Activated CD8-positive, alpha-beta memory T cell treated with anti-CD3 and anti-CD28 coated beads, Interleukin-2, amount 50 U/mL, for 1 hour (primary cell): ENCODE results near the gene SKA1.

ENCODE experiments used
- DNase-seq: peaks from one replicate; pipeline ENCODE4 v3.0.0-alpha.2; 2020; ENCODE audit errors: extremely low read depth

The SKA1 gene, protein sequence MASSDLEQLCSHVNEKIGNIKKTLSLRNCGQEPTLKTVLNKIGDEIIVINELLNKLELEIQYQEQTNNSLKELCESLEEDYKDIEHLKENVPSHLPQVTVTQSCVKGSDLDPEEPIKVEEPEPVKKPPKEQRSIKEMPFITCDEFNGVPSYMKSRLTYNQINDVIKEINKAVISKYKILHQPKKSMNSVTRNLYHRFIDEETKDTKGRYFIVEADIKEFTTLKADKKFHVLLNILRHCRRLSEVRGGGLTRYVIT

GRCh38 chr18:50374753-50375391 lies at the start of gene SKA1:
Gene SKA1, plus strand, starts transcription at chr18:50375046. Its CDS starts 785 bp downstream, at chr18:50375831.
- peak; percentile 79 for DNase-seq

GRCh38 chr18:50327983-50328382 lies 46.9 kb upstream of the SKA1 start:
- DNase-seq = no peak

- no peak for DNase-seq
Measured at GRCh38 chr18:50330176-50330575, 44.7 kb upstream of the SKA1 start.

DNA sequence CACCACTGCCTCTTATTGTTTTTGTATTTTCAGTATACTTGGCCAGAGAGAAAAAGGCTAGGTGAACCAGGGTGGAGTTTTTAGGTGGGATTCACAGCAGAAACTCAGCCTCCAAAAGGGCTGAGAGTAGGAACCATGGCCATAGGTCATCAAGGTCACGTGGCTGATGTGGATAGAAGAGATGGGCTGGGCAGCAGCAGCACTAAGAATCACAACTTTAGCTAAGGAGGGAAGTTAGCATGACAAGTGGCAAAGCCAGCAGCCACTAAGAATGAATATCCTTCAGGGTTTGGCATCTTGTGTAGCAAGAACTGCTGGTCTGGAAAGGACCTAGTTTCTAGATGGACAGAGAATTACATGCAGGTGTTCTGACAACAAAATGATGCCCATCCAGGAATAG lies 43.2 kb upstream of the SKA1 start:
- DNase-seq = no peak

DNA sequence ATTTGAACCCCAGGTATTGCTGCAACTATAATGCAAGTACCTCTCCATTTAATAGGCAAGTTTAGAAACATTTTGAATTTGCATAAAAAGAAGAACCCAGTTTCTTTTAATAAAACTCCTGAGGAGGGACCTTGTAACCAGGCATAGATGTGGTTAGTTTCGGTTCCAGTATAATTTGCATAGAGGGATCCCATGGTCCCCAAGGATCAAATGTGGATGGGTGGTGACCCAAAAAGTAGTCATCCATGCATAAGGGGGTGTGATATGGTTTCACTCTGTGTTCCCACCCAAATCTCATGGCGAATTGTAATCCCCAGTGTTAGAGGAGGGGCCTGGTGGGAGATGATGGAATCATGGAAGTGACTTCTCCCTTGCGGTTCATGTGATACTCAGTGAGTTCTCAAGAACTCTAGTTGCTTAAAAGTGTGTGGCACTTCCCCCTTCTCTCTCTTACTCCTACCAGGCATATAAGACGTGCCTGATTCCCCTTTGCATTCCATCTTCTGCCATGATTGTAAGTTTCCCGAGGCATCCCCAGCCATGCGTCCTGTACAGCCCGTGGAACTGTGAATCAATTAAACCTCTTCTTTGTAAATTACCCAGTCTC lies 40.2 kb upstream of the SKA1 start:
- no peak for DNase-seq

DNA sequence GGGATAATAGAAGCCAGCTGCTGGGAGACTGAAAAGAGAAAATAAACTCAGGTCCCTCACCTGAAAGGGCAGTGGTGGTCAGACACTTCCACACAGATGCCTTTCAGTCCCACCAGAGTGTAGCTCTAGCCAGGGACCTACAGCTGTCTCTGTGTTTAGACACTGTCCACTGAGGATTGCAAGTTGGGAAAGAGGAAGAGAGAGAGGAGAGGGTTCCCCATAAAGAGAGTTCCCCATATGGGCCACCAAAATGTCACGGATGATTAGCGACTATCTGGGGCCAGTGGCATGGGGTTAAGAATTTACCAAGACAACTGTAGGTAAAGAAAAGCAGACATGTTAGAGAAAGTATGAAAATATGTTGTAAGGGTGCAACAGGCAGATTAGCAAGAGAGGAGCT lies 36.7 kb upstream of the SKA1 start:
- no peak for DNase-seq

DNA sequence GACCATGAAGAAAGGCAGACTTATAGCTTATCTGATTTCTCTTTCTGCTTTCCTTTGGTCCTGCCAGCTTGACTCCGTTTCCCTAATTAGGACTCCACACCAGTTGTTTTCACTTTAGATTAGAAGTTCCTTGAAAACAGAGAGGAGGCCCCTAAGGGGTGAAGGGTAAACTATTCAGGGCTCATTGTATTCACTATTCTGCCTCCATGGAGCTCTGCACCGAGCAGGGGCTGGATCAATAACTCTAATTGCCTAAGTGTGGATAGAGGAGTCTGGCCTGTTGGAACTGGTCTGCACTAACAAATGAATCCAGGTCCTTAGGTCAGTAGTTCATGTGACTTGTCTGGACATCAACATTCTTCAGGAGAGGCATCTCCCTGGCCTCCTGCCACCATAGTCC lies 36.1 kb upstream of the SKA1 start:
- no peak for DNase-seq

GRCh38 chr18:50340078-50340477 lies 34.8 kb upstream of the SKA1 start:
- no peak for DNase-seq

DNA sequence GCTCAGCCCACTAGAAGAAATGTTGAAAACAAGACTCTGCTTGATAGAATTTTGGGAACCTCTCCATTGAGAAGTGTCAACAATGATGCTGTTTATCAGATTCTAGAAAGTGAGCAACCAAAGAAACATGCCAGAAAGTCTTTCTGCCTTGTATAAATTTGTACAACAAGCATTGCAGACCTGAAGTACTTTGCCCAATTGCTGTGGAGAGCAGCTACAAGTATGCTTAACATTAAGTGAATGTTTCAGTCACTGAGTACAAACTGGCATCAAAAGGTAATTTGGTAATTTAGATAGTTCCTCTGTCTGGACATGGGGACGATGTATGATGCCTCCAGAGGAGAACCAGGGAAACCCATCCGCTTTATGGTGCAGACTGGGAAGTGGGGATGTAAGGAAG lies 33.4 kb upstream of the SKA1 start:
- no peak for DNase-seq

- DNase-seq = no peak
Measured at GRCh38 chr18:50350699-50351098, 24.1 kb upstream of the SKA1 start.

DNA sequence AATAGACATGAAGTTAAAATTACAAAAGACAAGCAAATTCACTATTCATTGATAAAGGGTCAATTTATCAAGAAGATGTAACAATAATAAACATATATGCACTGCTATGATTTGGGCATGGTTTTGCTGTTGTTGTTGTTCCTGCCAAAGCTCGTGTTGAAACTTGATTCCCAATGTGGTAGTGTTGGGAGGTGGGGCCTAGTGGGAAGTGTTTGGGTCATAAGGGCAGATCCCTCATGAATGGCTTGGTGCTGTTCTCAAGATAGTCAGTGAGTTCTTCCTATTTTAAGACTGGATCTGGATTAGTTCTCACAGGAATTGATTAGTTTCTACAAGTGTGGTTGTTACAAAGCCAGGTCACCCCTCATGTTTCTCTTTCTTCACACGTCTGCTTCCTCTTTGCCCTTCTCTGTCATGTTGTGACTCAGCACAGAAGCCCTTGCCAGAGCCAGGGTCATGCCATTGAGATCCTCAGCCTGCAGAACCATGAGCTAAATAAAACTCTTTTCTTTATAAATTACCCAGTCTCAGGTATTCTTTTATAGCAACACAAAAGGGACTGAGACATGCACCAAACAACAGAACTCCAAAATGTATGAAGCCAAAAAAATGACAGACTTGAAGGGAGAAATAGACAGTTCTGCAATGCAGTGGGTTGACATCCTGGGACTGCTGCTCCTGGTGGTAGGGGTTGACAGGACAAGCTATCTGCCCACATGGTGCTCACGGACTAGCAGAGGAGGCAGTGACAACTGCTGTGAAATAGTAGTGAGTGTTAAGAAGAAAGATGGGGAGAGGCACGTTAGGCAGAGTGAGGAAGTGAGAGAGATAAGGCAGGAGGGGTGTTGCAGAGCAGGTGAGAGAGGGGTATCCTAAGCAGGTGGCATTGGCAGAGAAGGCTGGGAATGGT lies 18.6 kb upstream of the SKA1 start:
- DNase-seq = no peak

DNA sequence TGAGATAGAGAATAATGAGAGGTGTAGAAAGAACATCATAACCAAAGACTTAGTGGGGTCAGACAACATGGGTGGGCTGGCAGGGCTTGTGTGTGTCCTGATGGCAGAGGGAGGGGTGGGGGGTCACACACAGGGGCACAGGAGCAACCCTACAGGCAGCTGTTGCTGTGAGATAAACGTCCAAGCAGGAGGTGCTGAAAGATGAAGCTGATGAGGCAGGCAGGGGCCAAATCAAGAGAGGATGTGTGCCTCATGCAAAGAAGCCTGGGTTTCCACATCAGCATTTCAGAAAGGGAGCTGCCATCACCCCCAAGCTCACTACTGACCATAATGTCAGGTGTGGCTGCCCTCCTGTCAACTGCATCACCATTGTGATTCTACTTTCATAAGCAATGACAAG lies 16.0 kb upstream of the SKA1 start:
- no peak for DNase-seq

GRCh38 chr18:50359806-50360205 lies 15.0 kb upstream of the SKA1 start:
- no peak for DNase-seq

DNA sequence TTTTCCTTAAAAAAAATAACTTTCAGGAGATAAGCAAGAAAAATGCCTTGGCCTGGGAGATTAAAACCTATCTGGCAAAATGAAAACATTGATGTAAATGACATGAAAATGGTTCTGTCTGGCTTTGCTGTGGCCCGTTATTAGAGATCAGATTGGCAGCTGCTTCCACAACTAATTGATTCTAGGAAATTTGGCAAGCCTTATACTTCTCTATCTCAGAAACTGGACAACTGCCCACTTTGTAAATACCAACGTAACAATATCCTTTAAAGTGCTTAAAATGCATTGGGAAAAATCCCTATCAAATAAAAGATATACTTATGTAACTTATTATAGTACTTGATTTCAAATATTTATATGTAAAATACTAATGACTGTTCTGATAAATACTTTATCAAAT lies 14.2 kb upstream of the SKA1 start:
- DNase-seq = no peak

- DNase-seq = no peak
Measured at GRCh38 chr18:50369672-50370071, 5.2 kb upstream of the SKA1 start.

DNA sequence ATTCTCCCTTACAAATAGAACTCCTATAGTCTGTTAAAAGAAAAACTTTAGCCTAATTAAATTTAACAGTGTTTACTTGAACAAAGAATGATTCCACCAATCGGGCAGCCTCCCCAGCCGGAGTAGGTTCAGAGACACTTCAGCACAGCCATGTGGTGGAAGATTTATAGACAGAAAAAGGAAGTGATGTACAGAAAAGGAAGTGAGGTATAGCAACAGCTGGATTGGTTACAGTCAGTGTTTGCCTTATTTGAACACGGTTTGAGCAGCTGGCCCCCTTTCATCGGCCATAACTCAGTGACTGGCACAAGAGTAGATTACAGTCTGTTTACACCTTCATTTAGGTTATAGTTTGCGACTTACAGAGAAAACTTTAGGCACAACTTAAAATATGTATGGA lies 2.1 kb upstream of the SKA1 start:
- no peak for DNase-seq

GRCh38 chr18:50373561-50374219 lies 1.2 kb upstream of the SKA1 start:
- DNase-seq = no peak

DNA sequence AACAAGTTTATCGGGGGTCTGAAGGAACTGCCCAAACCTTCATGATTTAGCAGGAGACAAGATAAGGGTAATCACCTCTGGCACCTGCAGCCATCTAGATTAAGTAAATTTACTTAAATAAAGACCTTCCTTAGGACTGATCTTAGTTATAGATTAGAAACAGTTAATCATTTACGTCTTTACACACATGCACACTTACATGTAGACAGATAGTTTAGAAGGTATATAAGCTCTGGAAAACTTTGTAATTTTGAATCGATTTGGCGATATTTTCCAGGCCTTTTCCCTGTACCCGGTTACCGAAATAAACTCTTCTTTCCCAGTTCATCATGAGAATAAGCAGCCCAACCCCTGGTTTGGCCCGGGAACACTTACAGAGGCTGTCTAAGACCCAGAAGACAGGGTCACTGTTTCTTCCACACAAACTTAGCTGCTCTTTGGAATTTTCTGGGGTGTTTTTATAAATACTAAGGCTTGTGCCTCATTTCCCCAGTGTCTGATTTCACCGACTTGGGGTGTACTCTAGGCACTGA lies 560 bp upstream of the SKA1 start:
- no peak for DNase-seq

GRCh38 chr18:50377061-50377798 lies 2.4 kb downstream of the SKA1 start:
- no peak for DNase-seq

- DNase-seq = no peak
Measured at GRCh38 chr18:50388988-50389387, 14.1 kb downstream of the SKA1 start.

GRCh38 chr18:50393802-50394201 lies 19.0 kb downstream of the SKA1 start:
- DNase-seq = no peak
